GM19467 (cell line): Measurements from ENCODE around the gene GGN.

Experiments used
- ATAC-seq: cut with Tn5 transposase; IDR thresholded peaks from one replicate; pipeline ENCODE4 v1.9.1; 2021; ENCODE audit warnings: mild to moderate bottlenecking, moderate library complexity; ENCODE audit not compliant: unreplicated experiment

The GGN gene

DNA sequence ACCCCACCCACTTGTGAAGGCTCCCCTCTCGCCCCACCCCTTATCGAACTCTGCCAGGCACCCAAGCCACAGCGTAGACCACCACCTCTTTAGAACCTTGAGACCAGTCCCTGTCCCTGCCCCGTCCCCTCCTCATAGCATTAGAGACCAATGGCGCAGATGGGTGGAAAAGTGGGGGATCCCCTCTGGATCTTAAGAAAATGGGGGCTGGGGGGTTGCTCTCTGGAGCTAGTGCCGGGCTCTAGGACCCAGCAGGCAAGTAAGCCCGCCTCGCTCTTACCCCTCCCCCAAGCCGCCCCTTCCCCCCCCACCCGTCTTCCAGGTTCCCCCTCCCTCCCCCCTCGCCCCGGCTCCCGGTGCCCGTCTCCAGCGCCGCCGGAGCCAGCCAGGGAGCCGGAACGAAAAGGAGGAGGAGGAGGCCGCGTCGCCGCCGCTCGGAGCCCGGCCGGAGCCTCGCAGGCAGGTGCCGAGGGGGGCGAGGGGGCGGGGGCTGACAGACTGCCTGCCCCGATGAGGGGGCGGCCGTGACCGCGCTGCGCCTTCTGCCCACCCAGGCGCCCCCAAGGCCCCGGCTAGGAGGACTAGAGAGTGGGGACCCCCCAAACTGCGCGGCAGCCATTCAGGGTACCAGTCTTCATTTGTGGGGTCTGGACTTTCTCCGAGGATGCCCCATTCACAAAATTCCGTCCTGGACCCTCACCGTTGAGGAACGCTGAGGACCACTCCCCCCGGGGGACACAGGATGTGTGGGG lies 691 bp upstream of the GGN start, which contains the start of gene SPRED3:
TSS of gene SPRED3 (plus strand) at position 349 of the 752 bp plus-strand sequence. CDS start 1,606 bp downstream, outside the sequence.
- no peak for ATAC-seq

DNA sequence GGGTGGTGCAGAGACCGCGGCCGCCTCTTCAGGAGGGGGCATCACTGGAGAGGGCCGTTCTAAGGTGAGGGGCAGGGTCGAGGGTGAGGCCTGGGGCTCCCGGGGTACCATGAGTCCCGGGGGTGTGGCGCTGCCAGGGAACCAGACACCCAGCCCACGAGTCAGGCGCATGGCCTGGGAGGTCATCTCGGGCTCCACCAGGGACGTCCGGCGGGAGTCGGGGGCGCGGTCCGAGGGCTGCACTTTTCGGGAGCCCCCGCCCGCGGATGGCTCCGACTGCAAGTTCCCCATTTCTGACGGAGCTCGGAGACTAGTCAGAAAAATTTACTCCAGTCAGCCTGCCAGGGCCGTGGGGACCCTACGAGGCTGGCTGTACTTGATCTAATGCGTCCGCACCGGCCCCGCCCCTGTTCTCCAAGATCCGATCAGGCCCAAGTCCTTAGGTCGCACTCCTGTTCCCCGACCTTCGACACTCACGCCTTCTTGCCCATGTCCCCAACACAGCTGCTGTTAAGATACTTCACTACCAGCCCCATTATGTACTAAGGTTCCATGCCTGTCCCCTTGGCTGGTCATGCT lies 774 bp downstream of the GGN start:
- no peak for ATAC-seq

DNA sequence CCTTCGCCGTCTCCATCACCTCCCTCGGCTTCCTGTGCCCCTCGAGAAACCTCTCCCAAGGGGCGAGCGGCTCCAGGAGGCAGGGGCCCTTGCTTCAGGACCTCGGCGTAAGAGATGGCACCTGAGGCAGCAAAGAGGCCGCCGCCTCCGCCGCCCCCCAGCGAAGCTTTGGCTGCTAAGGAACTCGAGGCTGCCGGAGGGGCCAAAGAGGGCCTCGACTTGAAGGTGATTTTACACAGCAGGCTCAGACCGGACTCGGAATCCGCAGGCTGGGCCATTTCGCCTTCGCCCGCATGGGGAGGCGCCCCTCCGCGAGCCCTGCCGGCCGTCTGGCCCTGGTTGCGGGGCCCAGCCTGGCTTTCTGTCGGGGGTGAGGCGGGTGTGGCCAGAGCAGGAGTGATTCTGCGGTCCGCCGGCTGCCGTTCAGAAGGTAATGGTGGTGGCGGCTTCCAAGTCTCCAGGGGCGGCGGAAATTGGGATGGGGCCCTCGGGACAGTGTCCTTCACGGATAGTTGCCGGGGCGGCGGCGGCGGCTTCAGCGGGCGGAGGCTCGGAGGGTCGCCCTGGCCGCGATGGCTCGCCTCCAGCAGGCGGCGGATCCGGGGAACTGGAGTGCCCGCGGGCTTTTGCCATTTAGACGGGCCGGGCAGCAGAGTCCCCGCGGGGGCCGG lies 1.4 kb downstream of the GGN start:
- no peak for ATAC-seq

DNA sequence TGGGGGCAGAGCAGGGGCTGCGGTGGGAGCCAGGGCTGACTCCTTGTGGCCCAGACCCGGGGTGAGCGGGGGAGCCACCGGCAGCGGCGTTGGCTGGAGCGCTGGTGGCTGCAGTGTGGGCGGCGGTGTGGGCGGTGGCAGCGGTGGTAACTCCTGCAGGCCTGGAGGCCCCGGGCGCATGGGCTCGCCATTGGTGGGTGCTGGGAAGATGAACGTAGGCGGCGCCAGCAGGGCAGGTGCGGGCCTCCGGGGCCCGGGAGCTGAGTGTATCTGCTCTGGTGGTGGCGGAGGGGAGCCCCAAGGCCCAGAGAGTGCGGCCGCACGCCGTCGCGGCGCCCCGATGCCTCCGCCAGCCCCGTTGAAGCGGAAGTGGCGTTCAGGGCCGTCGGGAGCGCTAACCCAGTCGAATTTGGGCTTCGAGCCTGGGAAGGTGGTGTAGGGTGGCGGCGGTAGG lies 2.0 kb downstream of the GGN start:
- no peak for ATAC-seq

DNA sequence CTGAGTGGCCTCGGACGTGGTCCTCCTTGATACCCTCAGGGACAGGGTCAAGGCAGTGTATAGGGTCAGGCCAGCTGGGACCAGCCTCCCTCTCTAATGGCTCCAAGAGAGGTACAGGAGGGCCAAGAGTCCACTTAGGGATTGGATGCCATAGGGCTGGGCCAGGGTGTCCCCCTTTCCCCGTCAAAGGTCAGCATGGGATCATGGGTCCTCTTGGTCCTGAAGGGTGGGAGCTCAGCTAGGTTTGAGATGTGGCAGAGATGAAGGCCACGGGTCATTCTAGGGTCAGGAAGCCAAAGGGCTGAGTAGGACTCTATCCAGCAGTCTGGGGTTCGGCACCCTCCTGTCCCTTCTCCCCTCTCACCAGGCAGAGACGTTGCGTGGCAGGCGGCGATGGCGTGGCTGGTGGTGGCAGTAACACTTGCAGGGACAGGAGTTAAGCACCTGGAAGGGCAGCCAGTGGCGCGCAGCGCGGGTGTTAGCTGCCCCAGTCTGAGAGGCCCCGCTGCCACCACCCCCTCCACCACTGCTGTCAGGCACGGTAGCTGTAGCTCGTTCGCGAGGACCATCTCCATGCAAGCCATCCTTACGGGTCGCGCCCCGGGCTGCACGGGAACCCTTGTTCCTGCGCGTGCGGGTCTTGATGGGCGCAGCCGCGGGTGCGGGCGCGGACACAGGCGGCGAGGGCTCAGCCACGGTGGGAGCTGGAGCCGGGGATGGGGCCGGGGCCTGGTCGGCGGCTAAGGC lies 2.6 kb downstream of the GGN start:
- no peak for ATAC-seq

DNA sequence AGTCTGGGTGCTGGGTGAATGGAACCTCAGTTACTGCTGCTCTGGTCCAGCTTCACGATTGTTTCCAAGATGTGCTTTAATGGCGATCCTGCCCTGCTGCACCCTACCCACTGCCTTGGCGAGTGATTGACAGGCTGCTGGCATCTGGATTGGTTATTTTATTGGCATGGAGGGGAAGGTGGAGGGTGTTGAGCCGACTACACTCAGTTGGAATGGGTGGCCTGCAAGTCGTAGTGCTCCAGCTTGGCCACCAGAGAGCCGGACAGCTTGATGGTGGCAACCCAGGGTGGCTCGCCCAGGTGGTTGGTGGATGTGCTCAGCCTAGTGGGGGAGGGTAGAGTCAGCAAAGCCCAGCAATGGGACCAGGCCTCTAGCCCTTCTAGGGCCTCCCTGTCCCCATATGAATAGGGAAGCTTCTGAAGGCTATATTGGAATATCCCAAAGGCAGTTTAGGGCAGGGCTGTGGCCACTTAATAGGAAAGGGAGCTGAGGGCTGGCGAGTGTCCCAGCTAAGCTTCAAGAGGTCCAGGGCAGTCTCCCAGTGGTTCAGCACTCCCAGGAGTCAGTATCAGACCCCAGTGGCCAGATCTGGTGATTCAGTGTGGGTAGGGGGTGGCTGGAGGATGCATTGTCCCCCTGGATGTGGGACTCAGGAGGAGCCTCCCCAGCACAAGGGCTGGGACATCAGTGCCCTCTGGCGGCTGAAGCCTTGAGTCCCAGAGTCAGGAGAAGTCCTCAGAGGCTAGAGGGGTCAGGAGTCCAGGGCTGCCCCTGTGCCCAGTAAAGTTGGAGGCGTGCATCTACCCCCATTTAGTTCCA lies 3.4 kb downstream of the GGN start:
- no peak for ATAC-seq

DNA sequence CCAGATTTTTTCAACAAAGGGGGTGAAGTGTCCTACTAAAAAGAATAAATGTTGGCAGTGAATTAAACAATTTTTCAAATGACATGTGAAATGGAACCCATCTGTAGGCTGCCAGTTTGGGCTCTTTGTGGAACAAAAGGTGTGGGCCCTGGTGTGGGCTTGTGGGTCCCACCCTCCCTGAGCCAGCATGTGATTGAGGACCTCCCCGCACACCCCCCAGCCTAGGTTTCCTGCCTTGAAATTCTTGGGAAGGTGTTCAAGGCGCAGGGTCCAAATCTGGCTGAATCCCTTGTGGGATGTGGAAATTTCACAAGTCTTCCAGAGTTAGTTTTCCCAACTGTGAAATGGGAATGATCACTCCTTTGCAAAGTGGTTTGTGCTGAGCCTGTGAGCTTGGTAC lies 4.1 kb downstream of the GGN start:
- ATAC-seq: no peak

DNA sequence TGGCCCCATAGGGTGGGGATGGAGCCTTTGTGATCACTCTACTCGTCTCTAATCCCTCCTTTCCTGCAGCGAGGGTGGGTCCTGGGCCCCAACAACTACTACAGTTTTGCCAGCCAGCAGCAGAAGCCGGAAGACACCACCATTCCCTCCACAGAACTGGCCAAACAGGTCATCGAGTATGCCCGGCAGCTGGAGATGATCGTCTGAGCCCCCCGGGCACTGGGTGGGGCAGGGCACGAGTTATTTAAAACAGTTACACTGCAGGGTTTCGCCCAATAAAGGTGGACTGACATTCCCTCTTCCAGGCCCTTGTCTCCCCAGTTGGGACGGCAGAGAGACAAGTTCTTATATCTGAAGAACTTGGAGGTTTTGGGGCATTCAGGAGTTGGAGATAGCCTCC lies 4.7 kb downstream of the GGN start:
- no peak for ATAC-seq

- no peak for ATAC-seq
These were observed 6.7 kb downstream of the GGN start for GRCh38 chr19:38381138-38381537.

- ATAC-seq: no peak
These were observed 9.0 kb downstream of the GGN start for GRCh38 chr19:38378866-38379265.

DNA sequence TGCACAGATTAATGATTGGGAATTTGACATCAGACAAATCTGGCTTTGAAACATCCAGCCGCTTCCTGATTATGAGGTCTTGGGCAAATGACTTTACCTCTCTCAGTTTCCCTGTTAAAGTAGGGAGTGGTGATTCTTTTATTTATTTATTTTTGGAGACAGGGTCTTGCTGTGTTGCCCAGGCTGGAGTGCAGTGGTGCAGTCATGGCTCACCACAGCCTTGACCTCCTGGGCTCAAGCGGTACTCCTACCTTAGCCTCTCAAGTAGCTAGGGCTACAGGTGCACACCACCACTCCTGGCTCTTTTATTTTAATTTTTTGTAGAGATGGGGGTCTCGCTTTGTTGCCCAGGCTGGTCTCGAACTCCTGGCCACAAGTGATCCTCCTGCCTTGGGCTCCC lies 10.8 kb downstream of the GGN start:
- no peak for ATAC-seq

DNA sequence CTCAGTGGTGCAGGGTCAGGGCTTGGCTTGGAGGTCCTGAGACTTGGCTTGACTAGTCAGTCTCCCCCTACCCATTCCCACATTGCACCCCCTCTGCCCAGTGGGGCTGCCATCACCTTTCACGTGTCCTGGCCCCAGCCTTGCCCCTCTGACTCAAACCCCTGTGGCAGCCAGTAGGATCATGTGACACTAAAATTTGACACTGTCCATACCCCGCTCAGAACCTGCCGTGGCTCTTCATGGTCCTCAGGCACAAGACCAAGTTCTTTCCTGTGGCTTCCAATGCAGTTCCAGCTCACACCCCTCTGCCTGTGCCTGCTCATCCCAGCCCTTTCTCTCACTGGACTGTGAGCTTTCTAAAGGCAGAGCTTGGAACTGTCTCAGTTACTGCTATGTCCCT lies 11.3 kb downstream of the GGN start:
- ATAC-seq: no peak

- ATAC-seq: no peak
These were observed 12.1 kb downstream of the GGN start for GRCh38 chr19:38375748-38376147.

DNA sequence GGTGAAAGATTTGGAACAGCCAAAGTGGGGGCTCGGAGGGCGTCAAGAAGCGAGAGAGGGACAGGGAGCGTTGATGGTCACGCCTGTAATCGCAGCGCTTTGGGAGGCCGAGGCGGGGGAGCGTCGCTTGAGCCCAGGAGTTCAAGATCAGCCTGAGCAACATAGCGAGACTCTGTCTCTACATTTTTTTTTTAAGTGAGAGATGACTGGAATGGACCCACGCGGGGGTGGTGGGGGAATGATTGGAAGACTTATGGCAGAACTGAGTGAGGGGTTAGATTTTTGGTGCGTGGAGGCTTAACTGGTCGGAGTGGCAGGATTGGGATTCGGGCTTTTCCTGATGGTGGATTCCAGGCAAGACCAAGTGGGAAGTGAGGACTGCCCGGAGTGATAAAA lies 12.7 kb downstream of the GGN start:
- no peak for ATAC-seq

DNA sequence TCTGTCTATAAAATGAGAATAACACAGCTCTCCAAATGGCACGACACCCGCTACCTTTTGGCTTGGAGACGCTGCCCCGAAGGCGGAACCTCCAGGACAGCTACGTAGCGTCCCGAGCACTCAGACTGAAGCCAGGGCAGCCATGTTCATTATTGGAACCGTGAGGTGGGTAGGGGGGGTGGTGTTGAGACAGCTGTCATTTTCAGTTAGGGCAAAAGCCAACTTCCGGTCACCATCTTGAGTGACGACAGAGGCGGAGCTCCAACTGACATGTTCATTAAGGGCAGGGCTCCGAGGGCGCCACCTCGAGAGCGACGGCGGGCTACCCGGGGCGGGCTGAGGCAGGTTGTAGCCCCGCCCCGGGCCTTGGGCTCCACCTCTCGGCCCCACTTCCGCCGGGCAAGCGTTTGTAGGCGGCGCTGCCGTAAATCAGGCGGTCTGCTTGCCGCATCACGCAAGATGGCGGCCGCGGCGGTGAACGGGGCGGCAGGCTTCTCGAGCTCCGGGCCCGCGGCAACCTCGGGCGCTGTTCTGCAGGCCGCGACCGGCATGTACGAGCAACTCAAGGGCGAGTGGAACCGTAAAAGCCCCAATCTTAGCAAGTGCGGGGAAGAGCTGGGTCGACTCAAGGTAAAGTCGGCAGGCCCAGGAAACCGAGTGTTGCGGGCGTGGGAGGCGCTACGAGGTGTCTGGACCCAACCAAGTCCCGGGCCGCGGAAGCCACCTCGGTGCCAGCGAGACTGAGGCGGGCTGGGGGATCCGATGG lies 13.3 kb downstream of the GGN start, which contains the start of gene PSMD8:
TSS of gene PSMD8 (plus strand) at position 240 of the 766 bp plus-strand sequence. CDS start at position 271, 31 bp downstream.
- ATAC-seq: peak; percentile 91

- no peak for ATAC-seq
These were observed 13.9 kb downstream of the GGN start for GRCh38 chr19:38373907-38374331.

DNA sequence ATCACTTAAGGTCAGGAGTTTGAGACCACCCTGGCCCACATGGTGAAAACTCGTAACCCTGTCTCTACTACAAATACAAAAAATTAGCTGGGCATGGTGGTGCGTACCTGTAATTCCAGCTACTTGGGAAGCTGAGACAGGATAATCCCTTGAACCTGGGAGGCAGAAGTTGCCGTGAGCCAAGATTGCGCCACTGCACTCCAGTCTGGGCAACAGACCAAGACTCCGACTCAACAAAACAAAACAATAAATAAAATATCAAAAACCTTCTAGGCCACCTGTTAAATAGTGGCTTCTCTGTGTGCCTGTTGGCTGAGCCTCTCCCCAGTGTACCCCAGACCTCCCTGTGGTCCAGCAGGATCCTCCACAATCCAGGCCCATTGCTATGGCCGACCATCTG lies 16.8 kb downstream of the GGN start:
- no peak for ATAC-seq

DNA sequence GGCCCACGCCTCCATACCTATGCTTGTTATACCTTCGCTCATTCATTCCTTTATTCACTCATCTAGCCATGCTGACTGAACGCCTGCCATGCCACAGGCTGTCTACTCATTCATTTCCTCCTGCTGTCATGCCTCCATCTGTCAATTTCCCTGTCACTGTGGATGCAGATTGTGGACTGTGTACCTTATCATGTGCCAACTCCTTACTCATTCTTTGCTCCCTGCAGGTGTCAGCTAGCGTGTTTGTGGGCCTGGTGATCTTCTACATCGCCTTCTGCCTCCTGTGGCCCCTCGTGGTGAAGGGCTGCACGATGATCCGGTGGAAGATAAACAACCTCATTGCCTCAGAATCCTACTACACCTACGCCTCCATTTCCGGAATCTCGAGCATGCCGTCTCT lies 17.5 kb downstream of the GGN start:
- no peak for ATAC-seq

DNA sequence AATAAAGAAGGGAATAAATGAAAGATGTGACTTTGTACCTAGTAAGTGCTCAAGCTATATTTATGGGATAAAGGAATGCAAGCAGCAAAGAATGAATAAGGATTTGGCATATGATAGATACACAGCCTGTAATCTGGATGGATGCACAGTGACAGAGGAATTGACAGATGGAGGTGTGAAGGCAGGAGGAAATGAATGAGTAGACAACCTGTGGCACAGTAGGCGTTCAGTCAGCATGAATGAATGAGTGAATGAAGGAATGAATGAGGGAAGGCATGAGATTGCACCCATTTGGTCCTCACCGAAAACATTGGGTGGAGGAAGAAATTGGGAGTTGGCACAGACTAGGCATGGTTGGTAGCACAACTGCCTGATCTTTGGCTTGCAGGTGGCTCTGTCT lies 18.2 kb downstream of the GGN start:
- ATAC-seq: no peak

DNA sequence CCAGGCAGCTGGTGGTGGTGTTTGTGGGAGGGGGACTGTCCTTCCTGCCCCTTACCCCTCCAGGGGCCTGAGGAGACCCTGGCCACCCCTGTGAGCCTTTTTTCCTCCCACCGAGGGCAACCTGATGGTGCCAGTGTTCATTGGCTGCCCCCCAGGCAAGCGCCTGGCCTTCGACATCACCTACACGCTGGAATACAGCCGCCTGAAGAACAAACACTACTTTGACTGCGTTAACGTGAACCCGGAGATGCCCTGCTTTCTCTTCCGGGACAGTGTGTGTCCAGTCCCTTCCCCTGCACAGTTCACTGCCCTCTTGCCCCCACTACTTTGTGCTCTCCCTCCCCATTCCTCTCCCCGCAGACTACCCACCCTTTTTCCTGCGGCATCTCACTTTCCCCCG lies 20.8 kb downstream of the GGN start:
- no peak for ATAC-seq
